B cell (primary cell): ENCODE measurements around the gene TOMM34. TPM values are rescaled to one million over a fixed set of nuclear protein-coding genes. Genes with fewer than 3 reads are reported as not detected.

Experiments
- ATAC-seq: fragments of 200-7000 bp; cut with Tn5 transposase; one replicate; pipeline ENCODE4 v1.10.0; 2021; ENCODE audit warnings: low read depth, mild to moderate bottlenecking, moderate number of reproducible peaks, moderate library complexity
- CTCF ChIA-PET: fragments of 350-600 bp; sonication (Branson Sonifier 250); formaldehyde crosslinking; loops from one replicate; lab custom pipeline; 2021; ENCODE audit warnings: antibody characterized with exemption, inconsistent platforms; lab: Charles Lee
- POLR2A ChIA-PET: fragments of 350-600 bp; sonication (Branson Sonifier 250); formaldehyde crosslinking; loops from one replicate; lab custom pipeline; 2021; ENCODE audit warnings: antibody characterized with exemption; lab: Charles Lee
- DNase-seq: peaks from one replicate; pipeline ENCODE4 v3.0.0; 2013
- H2AFZ ChIP-seq: 2 replicates; pipeline ENCODE4 v1.6.1; 2012; ENCODE audit warnings: mild to moderate bottlenecking, low read depth, low read length; ENCODE audit not compliant: insufficient read depth, poor library complexity, severe bottlenecking
- H3K27ac ChIP-seq, 2 donors: 1 replicate in 1 of 2; 2 replicates in 1 of 2; pipeline ENCODE4 v1.5.1; 2012 to 2013; ENCODE audit warnings: low read length in 2 of 2, mild to moderate bottlenecking in 2 of 2, moderate library complexity in 1 of 2
- H3K27me3 ChIP-seq, 4 experiments: fragments of 200-600 bp in 1 of 4; sonication (generic) in 1 of 4; replicated peaks in 1 of 4; 1 replicate in 2 of 4; 2 replicates in 2 of 4; pipeline versions ENCODE4 v1.6.1 to v1.7.0; 2013 to 2016; ENCODE audit warnings: low read length in 3 of 4, mild to moderate bottlenecking in 2 of 4, mixed read lengths in 1 of 4, moderate library complexity in 1 of 4; ENCODE audit not compliant: insufficient read depth in 4 of 4, control insufficient read depth in 3 of 4; ENCODE audit errors: control extremely low read depth in 1 of 4
- H3K36me3 ChIP-seq, 2 experiments: replicated peaks in 1 of 2; 1 replicate in 1 of 2; 2 replicates in 1 of 2; pipeline versions ENCODE4 v1.6.1 to v1.7.1; 2013; ENCODE audit warnings: low read length in 1 of 2; ENCODE audit not compliant: insufficient read depth in 2 of 2, control insufficient read depth in 1 of 2; ENCODE audit errors: control extremely low read depth in 1 of 2, extremely low read depth in 1 of 2
- H3K4me1 ChIP-seq, 2 donors: fragments of 200-600 bp in 1 of 2; sonication (generic) in 1 of 2; 1 replicate in 1 of 2; 2 replicates in 1 of 2; pipeline versions ENCODE4 v1.5.1 to v1.6.1; 2013 to 2017; ENCODE audit warnings: low read length in 2 of 2; ENCODE audit not compliant: control insufficient read depth in 2 of 2, insufficient read depth in 2 of 2
- H3K4me2 ChIP-seq: replicated peaks from 2 replicates; pipeline ENCODE3; 2012; ENCODE audit warnings: mild to moderate bottlenecking, low read depth, low read length; ENCODE audit not compliant: poor library complexity, severe bottlenecking
- H3K4me3 ChIP-seq, 5 experiments: fragments of 200-600 bp in 1 of 5; sonication (generic) in 1 of 5; 1 replicate in 3 of 5; 2 replicates in 2 of 5; pipeline versions ENCODE4 v1.5.1 to v1.7.0; 2011 to 2016; ENCODE audit warnings: low read length in 4 of 5, mild to moderate bottlenecking in 4 of 5, low read depth in 2 of 5, control low read depth in 1 of 5, moderate library complexity in 1 of 5; ENCODE audit not compliant: insufficient read depth in 1 of 5; ENCODE audit errors: control extremely low read depth in 1 of 5, extremely low read depth in 1 of 5
- H3K79me2 ChIP-seq: fragments of 200-600 bp; sonication (generic); one replicate; pipeline ENCODE4 v1.6.0; 2016; ENCODE audit warnings: low read length; ENCODE audit not compliant: control insufficient read depth, insufficient read depth
- H3K9ac ChIP-seq: fragments of 200-600 bp; sonication (generic); 2 replicates; pipeline ENCODE4 v1.6.1; 2017; ENCODE audit warnings: mild to moderate bottlenecking, low read length, moderate library complexity
- H3K9me3 ChIP-seq, 3 donors: one replicate each; pipeline versions ENCODE4 v1.6.1 to v1.7.1; 2013; ENCODE audit warnings: low read length in 2 of 3; ENCODE audit not compliant: control insufficient read depth in 2 of 3, insufficient read depth in 1 of 3; ENCODE audit errors: control extremely low read depth in 1 of 3
- H4K20me1 ChIP-seq: 2 replicates; pipeline ENCODE4 v1.6.0; 2012; ENCODE audit warnings: mild to moderate bottlenecking, low read length; ENCODE audit not compliant: insufficient read depth, control insufficient read depth, poor library complexity, severe bottlenecking
- H3K27ac Mint-ChIP-seq: one replicate; pipeline ENCODE4 v1.8.0; 2021; ENCODE audit warnings: mixed read lengths
- H3K27me3 Mint-ChIP-seq: one replicate; pipeline ENCODE4 v1.8.0; 2021; ENCODE audit warnings: mixed read lengths
- H3K4me1 Mint-ChIP-seq: one replicate; pipeline ENCODE4 v1.8.0; 2021; ENCODE audit warnings: mixed read lengths
- H3K4me3 Mint-ChIP-seq: one replicate; pipeline ENCODE4 v1.8.0; 2021; ENCODE audit warnings: mixed read lengths
- H3K9me3 Mint-ChIP-seq: one replicate; pipeline ENCODE4 v1.8.0; 2022; ENCODE audit warnings: mixed read lengths; ENCODE audit not compliant: insufficient read depth
- CTCF ChIP-seq: fragments of 200-600 bp; IDR thresholded peaks from one replicate; pipeline ENCODE4 v1.8.0; 2022; ENCODE audit warnings: antibody characterized with exemption, mild to moderate bottlenecking
- EZH2 ChIP-seq: IDR thresholded peaks from 2 replicates; pipeline ENCODE4 v1.6.1; 2012; ENCODE audit warnings: borderline replicate concordance, low read depth, mild to moderate bottlenecking, moderate library complexity, low read length; ENCODE audit not compliant: insufficient read depth, poor library complexity, severe bottlenecking
- WGBS: methylation state at CpG from one replicate; pipeline ENCODE4 v1.1.5; 2013; ENCODE audit warnings: missing lambda C conversion rate; ENCODE audit not compliant: insufficient coverage; 5-methylcytosine and 5-hydroxymethylcytosine counted together
- intact Hi-C: fragments of 100-400 bp; cut with micrococcal nuclease; formaldehyde crosslinking; loops from one replicate; pipeline ENCODE4 v1.10.0; 2022
- polyA plus RNA-seq: library from polyadenylated mRNA; depleted of rRNA; stranded (reverse); fragments of >200 nt; gene quantifications from 2 replicates; pipeline ENCODE4 v1.2.3, GENCODE V29; 2012
- total RNA-seq, 2 donors: library from RNA; stranded (reverse); fragments of 120-200 nt in 1 of 2; gene quantifications; 1 replicate in 1 of 2; 2 replicates in 1 of 2; pipeline versions ENCODE4 v1.2.3 to v1.2.4, GENCODE V29; 2013 to 2022

The TOMM34 gene
- total and polyA plus RNA-seq, 2 donors (not counting 1 experiment from before 2014, with no cell fraction given) = 19.1 to 21.8 TPM

GRCh38 chr20:44941120-44941691, 19.0 kb downstream of the TOMM34 start:
- ChIA-PET POLR2A (no interaction called here), CTCF (interaction anchor here (0.7 kb wide), 2 partner anchors 255 to 353 kb away, joined by 3 read pairs; no protein-coding TSS in a partner anchor)
- H3K27me3 ChIP-seq = no peaks in the 10 kb centered on the region
- no peaks in the 10 kb centered on the region for H3K9me3 ChIP-seq
- no peak for TF ChIP-seq EZH2
- no peak for TF ChIP-seq CTCF
- intact Hi-C loops = no loop called here
- H3K4me2 ChIP-seq = no peak overlapping the region
- ATAC-seq = no peak
- H3K9me3 Mint-ChIP-seq = no peaks in the 10 kb centered on the region
- no peak for DNase-seq
- H4K20me1 ChIP-seq = peaks cover 5% of the 10 kb centered on the region
- H3K4me1 ChIP-seq = no peaks in the 10 kb centered on the region
- no peaks in the 10 kb centered on the region for H3K4me1 Mint-ChIP-seq
- 95% methylated on average over 7 of the region's 7 CpGs for WGBS
- no peak overlapping the region for H3K9ac ChIP-seq
- H2AFZ ChIP-seq = no peak overlapping the region
- no peak overlapping the region for H3K4me3 Mint-ChIP-seq
- H3K27ac Mint-ChIP-seq = no peak overlapping the region
- H3K4me3 ChIP-seq = no peak overlapping the region
- no peaks in the 10 kb centered on the region for H3K27me3 Mint-ChIP-seq
- H3K27ac ChIP-seq = no peak overlapping the region
- H3K79me2 ChIP-seq = no peaks in the 10 kb centered on the region
- H3K36me3 ChIP-seq = peaks cover 0 to 68% of the 10 kb centered on the region in 2 experiments

GRCh38 chr20:44938637-44939036, 21.6 kb downstream of the TOMM34 start:
- POLR2A ChIA-PET = no interaction called here
- no peak overlapping the region for H3K4me3 Mint-ChIP-seq
- DNase-seq (no peak), ATAC-seq (no peak)
- no peaks in the 10 kb centered on the region for H3K9me3 ChIP-seq
- no peak overlapping the region for H2AFZ ChIP-seq
- H3K4me1 ChIP-seq = no peaks in the 10 kb centered on the region
- no peaks in the 10 kb centered on the region for H3K27me3 ChIP-seq
- H3K4me3 ChIP-seq = no peak overlapping the region
- H3K4me2 ChIP-seq = no peak overlapping the region
- no peaks in the 10 kb centered on the region for H3K4me1 Mint-ChIP-seq
- H3K27ac ChIP-seq = no peak overlapping the region
- H3K79me2 ChIP-seq = no peaks in the 10 kb centered on the region
- H3K36me3 ChIP-seq = peaks cover 0 to 69% of the 10 kb centered on the region in 2 experiments
- no peak overlapping the region for H3K27ac Mint-ChIP-seq
- TF ChIP-seq CTCF (no peak), EZH2 (no peak)
- intact Hi-C loops = no loop called here
- no peaks in the 10 kb centered on the region for H3K27me3 Mint-ChIP-seq
- no peaks in the 10 kb centered on the region for H3K9me3 Mint-ChIP-seq
- 92% methylated on average over 9 of the region's 9 CpGs for WGBS
- peaks cover 5% of the 10 kb centered on the region for H4K20me1 ChIP-seq
- no peak overlapping the region for H3K9ac ChIP-seq
- CTCF ChIA-PET = no interaction called here
